Hepatocyte (in vitro differentiated cells): ENCODE results near the gene RELT. TPM values are rescaled to one million over a fixed set of nuclear protein-coding genes. Genes with fewer than 3 reads are reported as not detected.

Experiments
- DNase-seq: peaks from one replicate; pipeline ENCODE4 v3.0.0-alpha.2; 2016; ENCODE audit warnings: low spot score
- H2AFZ ChIP-seq: fragments of 200-600 bp; sonication (generic); 2 replicates; pipeline ENCODE4 v1.6.0; 2016; ENCODE audit warnings: antibody characterized with exemption, mild to moderate bottlenecking
- H3K27ac ChIP-seq: fragments of 200-600 bp; sonication (generic); 2 replicates; pipeline ENCODE4 v1.5.1; 2016; ENCODE audit warnings: mild to moderate bottlenecking
- H3K27me3 ChIP-seq: fragments of 200-600 bp; sonication (generic); 2 replicates; pipeline ENCODE4 v1.6.1; 2016
- H3K36me3 ChIP-seq: fragments of 200-600 bp; sonication (generic); replicated peaks from 2 replicates; pipeline ENCODE4 v1.5.1; 2016; ENCODE audit warnings: low read depth; ENCODE audit not compliant: insufficient read depth
- H3K4me1 ChIP-seq: fragments of 200-600 bp; sonication (generic); 2 replicates; pipeline ENCODE4 v1.5.1; 2016; ENCODE audit warnings: mild to moderate bottlenecking, moderate library complexity; ENCODE audit not compliant: insufficient read depth
- H3K4me2 ChIP-seq: fragments of 200-600 bp; sonication (generic); 2 replicates; pipeline ENCODE4 v1.6.0; 2016
- H3K4me3 ChIP-seq: fragments of 200-600 bp; sonication (generic); 2 replicates; pipeline ENCODE4 v1.5.1; 2016; ENCODE audit warnings: mild to moderate bottlenecking
- H3K79me2 ChIP-seq: fragments of 200-600 bp; sonication (generic); 2 replicates; pipeline ENCODE4 v1.6.0; 2017; ENCODE audit warnings: mild to moderate bottlenecking
- H3K9me2 ChIP-seq: fragments of 200-600 bp; sonication (generic); replicated peaks from 2 replicates; pipeline ENCODE4 v1.6.0; 2017; ENCODE audit warnings: mild to moderate bottlenecking; ENCODE audit not compliant: insufficient read depth
- H3K9me3 ChIP-seq: fragments of 200-600 bp; sonication (generic); 2 replicates; pipeline ENCODE4 v1.5.1; 2016; ENCODE audit warnings: low read depth, mild to moderate bottlenecking
- H4K20me1 ChIP-seq: fragments of 200-600 bp; sonication (generic); 2 replicates; pipeline ENCODE4 v1.6.0; 2016; ENCODE audit warnings: mild to moderate bottlenecking; ENCODE audit not compliant: insufficient read depth, poor library complexity, severe bottlenecking
- EZH2 ChIP-seq: fragments of 200-600 bp; sonication (generic); IDR thresholded peaks from 2 replicates; pipeline ENCODE4 v1.6.1; 2016; ENCODE audit warnings: antibody characterized with exemption, mild to moderate bottlenecking, borderline replicate concordance
- EZH2phosphoT487 ChIP-seq: fragments of 200-600 bp; sonication (generic); IDR thresholded peaks from one replicate; pipeline ENCODE4 v1.6.1; 2018; ENCODE audit warnings: antibody characterized with exemption, mild to moderate bottlenecking, low read depth, moderate library complexity; ENCODE audit not compliant: unreplicated experiment, severe bottlenecking
- WGBS: methylation state at CpG from one replicate; pipeline ENCODE4 v1.1.6; 2016; ENCODE audit warnings: low lambda C conversion rate; ENCODE audit errors: missing lambda C conversion rate; 5-methylcytosine and 5-hydroxymethylcytosine counted together
- polyA plus RNA-seq: library from polyadenylated mRNA; unstranded; fragments of >200 nt; fragmentation: Nextera tagmentation; extraction: Ambion mirVana; gene quantifications from 2 replicates; pipeline ENCODE4 v1.2.1, GENCODE V29; 2016
- total RNA-seq: library from RNA; depleted of rRNA; stranded (reverse); fragments of >200 nt; gene quantifications from 2 replicates; pipeline ENCODE4 v1.2.3, GENCODE V29; 2014
- TF ChIP-seq, protein P1 (sequence below): fragments of 200-600 bp; sonication (generic); IDR thresholded peaks from 2 replicates; pipeline ENCODE4 v1.5.1; 2016; ENCODE audit warnings: antibody characterized with exemption, mild to moderate bottlenecking; ENCODE audit not compliant: poor library complexity

The RELT gene
- total and polyA plus RNA-seq, 2 experiments from 2014 or later = 1.6 to 3.4 TPM

DNA sequence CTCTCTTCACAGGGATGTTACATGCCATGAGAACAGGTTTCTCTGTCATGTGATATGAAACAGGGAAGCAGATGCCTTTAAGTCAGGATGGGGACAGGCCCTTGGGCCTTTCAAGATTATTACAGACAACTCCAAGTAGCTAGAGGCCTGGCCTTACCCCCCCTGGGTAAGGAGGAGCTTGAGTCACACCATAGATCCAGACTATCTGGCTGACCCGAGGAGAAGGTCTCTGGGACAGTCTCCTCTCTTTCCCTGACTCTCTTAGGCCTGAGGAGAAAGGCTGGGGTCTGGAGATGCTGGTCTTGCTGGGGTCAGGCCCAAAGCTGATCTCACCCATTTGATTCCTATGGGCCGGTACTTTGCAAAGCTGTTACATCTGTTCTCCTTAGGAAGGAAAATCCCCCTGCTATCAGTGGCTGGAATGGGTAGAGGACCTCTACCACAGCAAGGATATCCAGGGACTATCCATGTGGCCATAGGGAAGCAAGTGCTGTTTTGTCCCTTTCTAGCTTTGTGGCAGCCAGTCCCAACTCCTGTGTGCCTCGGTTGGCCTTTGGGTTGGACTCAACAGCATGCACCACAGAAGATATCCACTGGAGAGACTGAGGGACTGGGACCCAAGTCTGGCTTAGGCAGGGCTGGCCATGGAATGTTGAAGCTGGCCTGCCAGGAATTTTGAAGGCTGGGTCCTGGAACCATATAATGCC is 25.2 kb downstream of the RELT start:
- H3K4me3 ChIP-seq = no peak overlapping the region
- no peaks in the 10 kb centered on the region for H3K9me3 ChIP-seq
- WGBS = 77% methylated on average over 3 of the region's 3 CpGs
- H3K4me2 ChIP-seq = no peak overlapping the region
- H3K27ac ChIP-seq = no peak overlapping the region
- H4K20me1 ChIP-seq = no peaks in the 10 kb centered on the region
- H3K4me1 ChIP-seq = no peaks in the 10 kb centered on the region
- TF ChIP-seq, protein P1, sequence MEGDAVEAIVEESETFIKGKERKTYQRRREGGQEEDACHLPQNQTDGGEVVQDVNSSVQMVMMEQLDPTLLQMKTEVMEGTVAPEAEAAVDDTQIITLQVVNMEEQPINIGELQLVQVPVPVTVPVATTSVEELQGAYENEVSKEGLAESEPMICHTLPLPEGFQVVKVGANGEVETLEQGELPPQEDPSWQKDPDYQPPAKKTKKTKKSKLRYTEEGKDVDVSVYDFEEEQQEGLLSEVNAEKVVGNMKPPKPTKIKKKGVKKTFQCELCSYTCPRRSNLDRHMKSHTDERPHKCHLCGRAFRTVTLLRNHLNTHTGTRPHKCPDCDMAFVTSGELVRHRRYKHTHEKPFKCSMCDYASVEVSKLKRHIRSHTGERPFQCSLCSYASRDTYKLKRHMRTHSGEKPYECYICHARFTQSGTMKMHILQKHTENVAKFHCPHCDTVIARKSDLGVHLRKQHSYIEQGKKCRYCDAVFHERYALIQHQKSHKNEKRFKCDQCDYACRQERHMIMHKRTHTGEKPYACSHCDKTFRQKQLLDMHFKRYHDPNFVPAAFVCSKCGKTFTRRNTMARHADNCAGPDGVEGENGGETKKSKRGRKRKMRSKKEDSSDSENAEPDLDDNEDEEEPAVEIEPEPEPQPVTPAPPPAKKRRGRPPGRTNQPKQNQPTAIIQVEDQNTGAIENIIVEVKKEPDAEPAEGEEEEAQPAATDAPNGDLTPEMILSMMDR = no peak
- TF ChIP-seq EZH2phosphoT487 (no peak), EZH2 (no peak)
- H3K9me2 ChIP-seq = no peaks in the 10 kb centered on the region
- H2AFZ ChIP-seq = no peak overlapping the region
- DNase-seq = no peak
- H3K36me3 ChIP-seq = no peaks in the 10 kb centered on the region
- H3K79me2 ChIP-seq = no peaks in the 10 kb centered on the region
- no peaks in the 10 kb centered on the region for H3K27me3 ChIP-seq

GRCh38 chr11:73401924-73402833 is 26.0 kb downstream of the RELT start:
- no peak for TF ChIP-seq EZH2
- TF ChIP-seq, protein P1 = no peak
- TF ChIP-seq EZH2phosphoT487 = no peak
- no peaks in the 10 kb centered on the region for H3K9me3 ChIP-seq
- DNase-seq = no peak
- H3K9me2 ChIP-seq = no peaks in the 10 kb centered on the region
- H3K4me1 ChIP-seq = no peaks in the 10 kb centered on the region
- H3K27me3 ChIP-seq = no peaks in the 10 kb centered on the region
- 94% methylated on average over 15 of the region's 15 CpGs for WGBS
- no peaks in the 10 kb centered on the region for H4K20me1 ChIP-seq
- H3K4me3 ChIP-seq = no peak overlapping the region
- no peak overlapping the region for H2AFZ ChIP-seq
- H3K79me2 ChIP-seq = no peaks in the 10 kb centered on the region
- no peaks in the 10 kb centered on the region for H3K36me3 ChIP-seq
- no peak overlapping the region for H3K27ac ChIP-seq
- H3K4me2 ChIP-seq = no peak overlapping the region

- 83% methylated on average over 1 of the region's 1 CpG for WGBS
- no peaks in the 10 kb centered on the region for H3K79me2 ChIP-seq
- H3K4me3 ChIP-seq = no peak overlapping the region
- no peaks in the 10 kb centered on the region for H3K9me2 ChIP-seq
- H3K4me1 ChIP-seq = no peaks in the 10 kb centered on the region
- no peaks in the 10 kb centered on the region for H3K36me3 ChIP-seq
- H2AFZ ChIP-seq = no peak overlapping the region
- H3K27ac ChIP-seq = no peak overlapping the region
- no peaks in the 10 kb centered on the region for H4K20me1 ChIP-seq
- no peaks in the 10 kb centered on the region for H3K9me3 ChIP-seq
- H3K27me3 ChIP-seq = no peaks in the 10 kb centered on the region
- no peak for DNase-seq
- TF ChIP-seq, protein P1 = peak; percentile 7
- no peak for TF ChIP-seq EZH2phosphoT487
- no peak overlapping the region for H3K4me2 ChIP-seq
Observed at GRCh38 chr11:73402834-73403185, 26.6 kb downstream of the RELT start.
